ENCODE measurements around the gene RPS6KA2.

Gene RPS6KA2

DNA sequence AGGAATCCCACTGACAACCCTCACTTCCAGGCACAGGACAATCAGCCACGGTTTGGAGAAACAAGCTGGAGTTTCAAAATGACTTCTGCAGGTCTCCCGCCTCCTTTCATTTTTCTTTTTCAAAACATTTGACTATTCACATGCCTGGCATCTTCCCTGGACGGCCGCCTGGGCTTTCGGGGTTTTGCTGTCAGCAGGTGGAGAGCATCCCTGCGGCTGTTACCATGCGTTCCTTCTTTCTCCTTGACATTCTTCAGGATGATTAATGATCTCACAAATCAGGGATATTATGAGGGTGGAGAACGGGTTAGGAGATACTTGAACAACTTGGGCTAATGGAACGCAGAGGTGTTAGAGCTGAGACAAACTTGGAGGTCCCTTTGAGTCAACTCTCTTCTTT lies 101.5 kb downstream of the RPS6KA2 start:
- no peak for DNase-seq (ENCODE audit: low read depth)
- TF ChIP-seq, protein P1, sequence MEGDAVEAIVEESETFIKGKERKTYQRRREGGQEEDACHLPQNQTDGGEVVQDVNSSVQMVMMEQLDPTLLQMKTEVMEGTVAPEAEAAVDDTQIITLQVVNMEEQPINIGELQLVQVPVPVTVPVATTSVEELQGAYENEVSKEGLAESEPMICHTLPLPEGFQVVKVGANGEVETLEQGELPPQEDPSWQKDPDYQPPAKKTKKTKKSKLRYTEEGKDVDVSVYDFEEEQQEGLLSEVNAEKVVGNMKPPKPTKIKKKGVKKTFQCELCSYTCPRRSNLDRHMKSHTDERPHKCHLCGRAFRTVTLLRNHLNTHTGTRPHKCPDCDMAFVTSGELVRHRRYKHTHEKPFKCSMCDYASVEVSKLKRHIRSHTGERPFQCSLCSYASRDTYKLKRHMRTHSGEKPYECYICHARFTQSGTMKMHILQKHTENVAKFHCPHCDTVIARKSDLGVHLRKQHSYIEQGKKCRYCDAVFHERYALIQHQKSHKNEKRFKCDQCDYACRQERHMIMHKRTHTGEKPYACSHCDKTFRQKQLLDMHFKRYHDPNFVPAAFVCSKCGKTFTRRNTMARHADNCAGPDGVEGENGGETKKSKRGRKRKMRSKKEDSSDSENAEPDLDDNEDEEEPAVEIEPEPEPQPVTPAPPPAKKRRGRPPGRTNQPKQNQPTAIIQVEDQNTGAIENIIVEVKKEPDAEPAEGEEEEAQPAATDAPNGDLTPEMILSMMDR (IDR thresholded peaks at IDR 0.05; ENCODE audit: low read depth, low read length, missing control alignments), result no peak
- H3K4me3 ChIP-seq (ENCODE audit: low read depth, low read length), result no peak overlapping the region

- TF ChIP-seq, protein P1 (IDR thresholded peaks at IDR 0.05; ENCODE audit: low read depth, low read length, missing control alignments), result no peak
- no peak for DNase-seq (ENCODE audit: low read depth)
These were observed 103.1 kb downstream of the RPS6KA2 start for GRCh38 chr6:166523782-166524559.

GRCh38 chr6:166520905-166521834 lies 105.9 kb downstream of the RPS6KA2 start:
- TF ChIP-seq, protein P1 (IDR thresholded peaks at IDR 0.05; ENCODE audit: low read depth, low read length, missing control alignments), result no peak
- no peak overlapping the region for H3K4me3 ChIP-seq (ENCODE audit: low read depth, low read length)
- DNase-seq (ENCODE audit: low read depth), result no peak

More at GRCh38 chr6:166523782-166524559, 103.1 kb downstream of the RPS6KA2 start:
- no peak overlapping the region for H3K4me3 ChIP-seq (ENCODE audit: low read depth, low read length)

DNA sequence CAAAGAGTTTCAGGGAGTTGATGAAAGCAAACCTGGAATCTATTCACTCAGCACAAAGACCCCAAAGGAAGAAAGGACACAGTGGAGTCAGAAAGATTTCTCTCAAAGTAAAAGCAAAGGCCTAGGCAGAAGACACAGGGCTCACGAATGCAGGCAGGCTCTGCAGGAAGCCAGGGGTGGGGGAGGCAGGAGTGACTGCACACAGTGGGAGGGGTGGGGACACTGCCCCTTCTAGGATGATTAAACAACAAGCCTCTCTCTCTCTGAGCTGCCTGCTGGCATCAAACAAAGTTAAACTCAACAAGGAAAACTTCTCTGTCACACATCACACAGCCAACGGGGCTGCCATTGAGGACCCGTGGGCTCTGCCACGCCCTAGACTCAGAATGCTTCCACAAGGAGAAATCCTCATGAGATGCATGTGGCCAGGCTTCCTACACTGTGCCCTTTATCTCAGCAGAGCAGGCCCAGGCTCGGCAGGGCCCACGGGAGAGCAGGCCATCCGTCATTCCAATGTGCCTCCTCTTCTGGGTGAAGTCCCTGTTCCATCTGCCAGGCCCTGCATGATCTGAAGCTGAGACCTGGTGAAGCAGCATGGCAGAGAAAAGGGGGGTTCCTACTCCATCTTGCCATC lies 110.7 kb downstream of the RPS6KA2 start:
- TF ChIP-seq, protein P1 (IDR thresholded peaks at IDR 0.05; ENCODE audit: low read depth, low read length, missing control alignments), result no peak
- H3K4me3 ChIP-seq (ENCODE audit: low read depth, low read length), result no peak overlapping the region
- no peak for DNase-seq (ENCODE audit: low read depth)

- no peak overlapping the region for H3K4me3 ChIP-seq (ENCODE audit: low read depth, low read length)
- DNase-seq (ENCODE audit: low read depth), result no peak
- TF ChIP-seq, protein P1 (IDR thresholded peaks at IDR 0.05; ENCODE audit: low read depth, low read length, missing control alignments), result no peak
These were observed 111.8 kb downstream of the RPS6KA2 start for GRCh38 chr6:166515072-166515810.

DNA sequence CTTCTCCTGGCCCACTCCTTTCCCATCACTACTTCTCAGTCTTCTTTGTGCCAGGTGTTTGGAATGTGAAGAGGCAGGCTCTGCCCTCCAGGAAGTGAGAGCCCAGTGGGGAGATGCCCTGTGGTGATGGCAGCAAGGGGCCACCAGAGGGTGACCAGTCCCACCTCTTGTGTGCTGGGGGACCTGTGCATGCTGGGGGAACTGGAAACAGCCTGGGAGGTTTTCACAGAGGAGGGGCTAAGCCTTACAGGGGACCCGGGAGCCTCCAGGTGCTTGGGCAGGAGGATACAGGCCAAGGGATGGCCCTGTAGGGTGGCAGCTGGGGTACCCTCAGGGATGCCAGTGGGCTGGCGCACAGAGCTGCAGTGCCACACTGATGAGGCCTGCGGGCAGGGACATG lies 112.9 kb downstream of the RPS6KA2 start:
- DNase-seq (ENCODE audit: low read depth), result no peak
- TF ChIP-seq, protein P1 (IDR thresholded peaks at IDR 0.05; ENCODE audit: low read depth, low read length, missing control alignments), result peak; percentile 14
- H3K4me3 ChIP-seq (ENCODE audit: low read depth, low read length), result no peak overlapping the region

Measured in GM12864 (cell line).